H7 (cell line): ENCODE results near the gene EXOC3. TPM values are rescaled to one million over a fixed set of nuclear protein-coding genes. Genes with fewer than 3 reads are reported as not detected.
"Not testable (repeated sequence)": the region's sequence is repeated elsewhere in the genome, so short reads cannot be mapped to it uniquely, and the experiment has no call there.

Source experiments
- DNase-seq: peaks from one replicate; pipeline ENCODE4 v3.0.0; 2012
- H3K27me3 ChIP-seq: 2 replicates; pipeline ENCODE4 v1.6.0; 2011; ENCODE audit warnings: mild to moderate bottlenecking, low read length; ENCODE audit not compliant: control insufficient read depth, insufficient read depth
- H3K36me3 ChIP-seq: replicated peaks from 2 replicates; pipeline ENCODE4 v1.5.1; 2011; ENCODE audit warnings: low read length; ENCODE audit not compliant: control insufficient read depth, insufficient read depth
- H3K4me3 ChIP-seq: 2 replicates; pipeline ENCODE4 v1.5.1; 2011; ENCODE audit warnings: low read depth, mild to moderate bottlenecking, control low read depth, low read length, moderate library complexity; ENCODE audit not compliant: insufficient read depth
- total RNA-seq: library from RNA; depleted of rRNA; stranded (reverse); fragments of >200 nt; shearing (Covaris generic); gene quantifications from 2 replicates; pipeline ENCODE4 v1.2.3, GENCODE V29; 2014

Gene EXOC3
- total RNA-seq, 1 experiment from 2014 or later, result 24.1 TPM

GRCh38 chr5:479566-480319 lies 36.8 kb downstream of the EXOC3 start:
- no peak overlapping the region for H3K4me3 ChIP-seq
- no peaks in the 10 kb centered on the region for H3K36me3 ChIP-seq
- H3K27me3 ChIP-seq, result peaks cover 19% of the 10 kb centered on the region
- no peak for DNase-seq

- DNase-seq, result no peak
- Histone ChIP-seq H3K36me3 (no peaks in the 10 kb centered on the region), H3K27me3 (peaks cover 3% of the 10 kb centered on the region; the same call in 1 of the 2 replicates), H3K4me3 (no peak overlapping the region)
These were observed 38.4 kb downstream of the EXOC3 start for GRCh38 chr5:481347-481746.

- DNase-seq, result no peak
- no peaks in the 10 kb centered on the region for H3K27me3 ChIP-seq
- H3K4me3 ChIP-seq, result no peak overlapping the region
- H3K36me3 ChIP-seq, result no peaks in the 10 kb centered on the region
These were observed 39.0 kb downstream of the EXOC3 start for GRCh38 chr5:482021-482420.

DNA sequence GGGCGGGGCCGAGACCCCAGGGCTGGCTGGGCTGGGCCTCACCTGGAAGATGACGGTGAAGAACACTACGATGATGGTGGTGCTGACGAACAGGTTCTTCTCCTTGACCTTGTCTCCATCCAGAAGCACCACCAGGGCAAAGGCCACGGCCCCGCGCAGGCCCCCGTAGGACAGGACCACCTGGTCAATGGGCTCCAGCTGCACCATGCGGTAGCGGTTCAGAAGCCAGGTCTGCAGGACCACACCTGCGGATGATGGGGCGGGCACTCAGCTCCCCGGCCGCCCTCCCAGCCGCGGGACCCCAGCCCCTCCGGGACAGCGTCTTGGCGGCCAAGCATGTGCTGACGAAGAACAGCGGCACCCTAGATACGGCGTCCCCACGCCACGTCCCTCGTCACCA lies 39.5 kb downstream of the EXOC3 start:
- no peak for DNase-seq
- Histone ChIP-seq H3K4me3 (no peak overlapping the region), H3K36me3 (no peaks in the 10 kb centered on the region), H3K27me3 (no peaks in the 10 kb centered on the region)

- H3K27me3 ChIP-seq, result no peaks in the 10 kb centered on the region
- H3K4me3 ChIP-seq, result no peak overlapping the region
- DNase-seq, result no peak
- H3K36me3 ChIP-seq, result no peaks in the 10 kb centered on the region
These were observed 40.0 kb downstream of the EXOC3 start for GRCh38 chr5:483011-483410.

DNA sequence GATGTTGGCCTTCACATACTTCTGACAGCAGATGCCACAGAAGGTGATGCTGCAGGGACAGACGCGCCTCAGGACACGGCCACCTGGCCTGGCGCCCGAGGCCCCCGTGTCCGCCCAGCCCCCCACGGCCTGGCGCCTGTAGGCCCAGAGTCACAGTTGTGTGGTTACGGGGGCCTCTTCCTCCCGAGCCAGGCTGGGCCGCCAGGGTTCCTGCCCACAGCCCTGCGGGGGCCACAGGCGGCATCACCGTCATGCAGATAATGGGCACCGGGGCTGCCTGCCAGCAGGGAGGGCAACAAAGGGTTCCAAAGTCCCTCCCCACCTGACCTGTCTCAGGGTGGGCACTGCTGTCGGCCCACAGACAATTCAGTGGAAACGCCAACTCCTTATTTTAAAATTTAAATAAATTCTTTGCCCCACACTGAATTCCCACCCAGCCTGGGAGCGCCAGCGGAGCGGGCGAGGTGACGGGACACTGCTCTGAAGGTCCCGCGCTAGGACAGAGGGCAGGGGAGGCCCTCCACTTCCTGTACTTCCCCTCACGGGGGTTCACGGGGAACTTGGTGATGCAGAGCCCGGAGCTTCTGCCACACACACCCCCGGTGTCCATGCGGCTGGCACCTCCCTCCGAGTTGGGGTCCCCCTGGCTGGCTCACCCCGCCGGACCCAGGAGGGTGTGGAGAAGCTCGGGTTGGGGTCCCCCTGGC lies 40.6 kb downstream of the EXOC3 start:
- no peak for DNase-seq
- Histone ChIP-seq H3K27me3 (no peaks in the 10 kb centered on the region), H3K36me3 (no peaks in the 10 kb centered on the region), H3K4me3 (no peak overlapping the region)

DNA sequence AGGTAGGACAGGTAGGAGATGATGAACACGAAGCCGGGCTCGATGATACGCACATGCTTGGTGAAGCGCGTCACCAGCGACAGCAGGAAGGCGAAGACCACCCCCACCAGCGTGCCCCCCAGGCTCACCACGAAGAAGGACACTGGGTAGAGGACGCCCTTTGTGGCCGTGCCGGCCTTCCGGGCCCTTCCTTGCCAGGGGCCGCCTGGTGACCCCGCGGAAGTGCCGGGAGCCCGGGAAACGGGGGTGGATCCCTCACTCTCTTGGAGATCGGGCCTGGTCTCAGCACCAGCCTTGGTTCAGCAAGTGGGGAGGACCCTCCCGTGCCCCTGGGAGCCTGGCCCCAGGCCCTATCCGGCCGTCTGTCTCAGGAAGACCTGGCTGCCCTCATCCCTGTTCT lies 41.6 kb downstream of the EXOC3 start:
- H3K36me3 ChIP-seq, result no peaks in the 10 kb centered on the region
- no peak for DNase-seq
- H3K27me3 ChIP-seq, result no peaks in the 10 kb centered on the region
- H3K4me3 ChIP-seq, result no peak overlapping the region

DNA sequence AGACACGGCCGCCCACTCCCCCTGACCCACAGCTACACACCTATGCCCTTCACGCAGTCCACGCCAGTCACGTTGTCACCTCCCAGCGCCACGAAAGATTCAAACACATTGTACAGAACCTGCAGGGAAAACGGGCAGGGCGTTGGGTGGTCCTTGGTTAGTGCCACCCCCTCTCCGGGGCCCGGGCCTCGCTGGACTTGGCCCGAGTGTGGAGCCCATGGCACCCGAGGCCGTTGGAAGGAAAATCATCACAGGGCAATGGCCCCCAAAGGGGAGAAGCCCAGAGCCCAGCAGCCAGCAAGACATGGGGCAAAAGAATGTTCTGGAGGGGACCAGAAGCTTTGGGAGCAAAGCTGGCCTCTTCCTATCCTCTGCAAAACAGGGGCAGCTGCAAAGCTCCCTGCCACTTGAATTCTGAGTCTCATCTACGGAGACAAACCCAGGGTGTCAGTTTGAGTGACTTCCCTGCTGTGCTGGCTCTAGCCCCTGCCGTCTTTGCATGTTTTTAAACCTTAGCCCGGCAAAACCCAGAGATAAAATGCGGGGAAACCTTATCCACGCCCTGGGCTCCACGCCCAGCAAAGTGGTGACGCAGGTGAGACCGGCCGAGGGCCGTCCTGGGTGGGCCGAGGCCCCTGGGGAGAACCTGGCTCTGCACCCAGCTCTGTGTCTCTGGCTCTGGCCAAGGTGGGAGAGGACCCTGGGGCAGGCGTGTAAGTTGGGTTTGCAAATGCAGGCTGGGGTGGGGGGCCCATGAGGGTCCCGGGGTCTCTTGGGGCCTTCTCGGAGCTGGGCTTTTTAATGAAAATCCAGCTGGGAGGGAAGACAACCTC lies 42.4 kb downstream of the EXOC3 start:
- Histone ChIP-seq H3K36me3 (no peaks in the 10 kb centered on the region), H3K4me3 (no peak overlapping the region), H3K27me3 (no peaks in the 10 kb centered on the region)
- DNase-seq, result no peak

DNA sequence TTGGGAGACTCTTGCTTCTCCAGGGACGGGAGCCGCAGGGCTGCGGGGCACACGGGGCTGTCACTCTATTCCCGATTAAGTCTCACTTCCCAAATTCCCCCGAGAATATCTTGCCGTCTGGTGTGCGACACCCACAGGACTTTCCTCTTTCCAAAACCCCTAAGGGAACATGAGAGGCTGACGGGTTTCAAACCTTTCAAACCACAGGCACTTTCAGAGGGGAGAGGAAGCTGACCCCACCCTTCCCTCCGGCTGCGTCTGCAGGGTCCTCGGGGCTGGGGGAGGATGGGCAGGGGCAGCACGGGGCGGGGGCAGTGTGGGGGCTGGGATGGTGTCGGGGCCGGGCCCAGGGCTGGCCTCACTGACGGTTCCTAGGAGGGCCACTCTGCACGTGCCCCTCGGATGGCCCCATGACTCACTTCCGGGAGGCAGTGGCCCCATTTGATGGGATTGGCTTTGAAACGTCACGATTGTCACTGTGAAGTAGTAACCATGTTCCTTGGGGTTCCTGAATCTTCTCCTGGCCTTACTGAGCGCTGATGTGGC lies 43.0 kb downstream of the EXOC3 start:
- no peak for DNase-seq
- no peaks in the 10 kb centered on the region for H3K36me3 ChIP-seq
- H3K27me3 ChIP-seq, result no peaks in the 10 kb centered on the region
- H3K4me3 ChIP-seq, result no peak overlapping the region

DNA sequence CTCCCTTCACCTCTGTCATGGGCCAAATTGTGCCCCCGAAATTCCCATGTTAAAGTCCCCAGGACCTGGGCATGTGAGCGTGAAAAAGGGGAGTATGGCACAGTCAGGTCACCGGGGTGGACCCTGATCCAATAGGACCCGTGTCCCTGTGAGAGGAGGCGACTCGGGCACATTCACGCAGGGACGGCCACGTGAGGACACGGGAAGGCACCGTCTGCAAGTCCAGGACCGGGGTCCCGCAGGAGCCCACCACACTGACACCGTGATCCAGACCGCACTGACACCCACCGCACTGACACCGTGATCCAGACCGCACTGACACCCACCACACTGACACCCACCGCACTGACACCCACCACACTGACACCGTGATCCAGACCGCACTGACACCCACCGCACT lies 43.6 kb downstream of the EXOC3 start:
- DNase-seq, H3K27me3 ChIP-seq, H3K4me3 ChIP-seq, H3K36me3 ChIP-seq: not testable (repeated sequence)

- H3K36me3 ChIP-seq, result no peaks in the 10 kb centered on the region
- no peaks in the 10 kb centered on the region for H3K27me3 ChIP-seq
- DNase-seq, result no peak
- no peak overlapping the region for H3K4me3 ChIP-seq
These were observed 45.3 kb downstream of the EXOC3 start for GRCh38 chr5:488241-488640.

- peaks cover 2% of the 10 kb centered on the region; the same call in 1 of the 2 replicates for H3K27me3 ChIP-seq
- no peak for DNase-seq
- H3K36me3 ChIP-seq, result no peaks in the 10 kb centered on the region
These were observed 46.0 kb downstream of the EXOC3 start for GRCh38 chr5:488744-489688.

GRCh38 chr5:489689-490080 lies 46.7 kb downstream of the EXOC3 start:
- Histone ChIP-seq H3K4me3 (no peak overlapping the region), H3K27me3 (peaks cover 3% of the 10 kb centered on the region; the same call in 1 of the 2 replicates), H3K36me3 (no peaks in the 10 kb centered on the region)
- DNase-seq, result no peak

More at GRCh38 chr5:488744-489688, 46.0 kb downstream of the EXOC3 start:
- H3K4me3 ChIP-seq, result no peak overlapping the region
